HG03066 (cell line): Measurements from ENCODE around the gene EVX1.

Source experiments
- ATAC-seq: cut with Tn5 transposase; IDR thresholded peaks from one replicate; pipeline ENCODE4 v1.9.1; 2021; ENCODE audit warnings: low read depth; ENCODE audit not compliant: unreplicated experiment

EVX1 gene

GRCh38 chr7:27204851-27205322 is 37.7 kb upstream of the EVX1 start:
- ATAC-seq, result no peak

- ATAC-seq, result no peak
Measured at GRCh38 chr7:27205325-27206280, 37.0 kb upstream of the EVX1 start.

DNA sequence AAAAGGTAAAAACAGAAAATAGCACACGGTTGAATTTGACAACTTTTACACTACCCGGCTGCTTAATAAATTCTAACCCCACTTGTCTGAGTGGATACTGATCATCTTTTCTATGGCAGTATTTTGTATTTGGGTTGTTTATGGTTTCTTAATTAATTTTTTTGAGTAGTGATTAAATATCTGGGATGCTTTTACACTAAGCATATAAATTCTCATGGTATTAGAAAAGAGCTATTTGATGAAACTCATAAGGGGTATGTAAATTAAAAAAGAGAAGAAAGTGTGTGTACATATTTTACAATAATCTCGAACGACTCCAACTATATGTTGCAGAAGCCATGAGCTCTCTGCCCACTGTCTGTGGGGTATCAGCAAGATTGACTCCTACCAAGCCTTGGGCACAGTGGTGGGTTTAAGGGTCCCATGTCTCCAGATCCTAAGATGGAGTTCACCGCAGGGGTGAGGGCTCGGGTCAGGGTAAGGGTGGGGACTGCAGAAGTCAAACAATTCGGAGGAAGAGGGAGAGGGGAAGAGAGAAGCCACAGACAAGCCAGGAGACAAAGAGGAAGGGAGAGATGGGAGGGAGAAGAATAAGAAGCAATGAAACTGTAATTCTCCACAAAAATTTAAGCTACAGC is 35.1 kb upstream of the EVX1 start:
- ATAC-seq, result no peak

- no peak for ATAC-seq
Measured at GRCh38 chr7:27208998-27209397, 33.6 kb upstream of the EVX1 start.

GRCh38 chr7:27209933-27210440 is 32.6 kb upstream of the EVX1 start:
- no peak for ATAC-seq

DNA sequence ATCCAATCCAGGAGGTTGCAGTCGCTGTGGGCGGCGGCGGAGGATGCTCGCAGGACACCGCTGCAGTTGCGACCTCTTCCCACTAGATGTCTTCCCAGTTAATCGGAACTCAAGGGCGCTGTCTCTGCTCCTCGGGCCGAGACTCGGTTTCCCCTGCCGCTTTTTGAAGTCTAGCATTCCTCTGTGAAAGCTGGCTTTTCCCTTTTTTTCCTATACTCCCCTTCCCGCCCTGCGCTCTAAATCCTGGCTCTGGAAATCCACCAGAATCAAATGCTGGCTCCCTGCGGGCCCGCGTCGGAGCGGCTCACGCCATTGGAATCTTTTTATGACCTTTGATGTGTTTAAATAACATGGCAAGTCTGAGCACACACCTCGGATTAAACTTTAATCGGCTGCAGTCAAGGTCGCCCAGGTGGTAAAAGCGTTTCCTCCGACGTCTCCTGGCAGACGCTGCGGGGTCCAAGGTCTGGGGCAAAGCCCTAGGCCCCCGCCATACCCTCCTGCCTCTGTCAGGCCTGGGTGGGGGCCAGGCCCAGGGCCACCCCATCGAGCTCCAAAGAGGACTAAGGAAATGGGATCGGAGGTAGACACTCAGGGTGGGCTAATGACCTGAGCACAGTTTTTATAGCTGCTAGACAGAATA is 32.0 kb upstream of the EVX1 start:
- ATAC-seq, result no peak

- ATAC-seq, result no peak
Measured at GRCh38 chr7:27211084-27211446, 31.5 kb upstream of the EVX1 start.

DNA sequence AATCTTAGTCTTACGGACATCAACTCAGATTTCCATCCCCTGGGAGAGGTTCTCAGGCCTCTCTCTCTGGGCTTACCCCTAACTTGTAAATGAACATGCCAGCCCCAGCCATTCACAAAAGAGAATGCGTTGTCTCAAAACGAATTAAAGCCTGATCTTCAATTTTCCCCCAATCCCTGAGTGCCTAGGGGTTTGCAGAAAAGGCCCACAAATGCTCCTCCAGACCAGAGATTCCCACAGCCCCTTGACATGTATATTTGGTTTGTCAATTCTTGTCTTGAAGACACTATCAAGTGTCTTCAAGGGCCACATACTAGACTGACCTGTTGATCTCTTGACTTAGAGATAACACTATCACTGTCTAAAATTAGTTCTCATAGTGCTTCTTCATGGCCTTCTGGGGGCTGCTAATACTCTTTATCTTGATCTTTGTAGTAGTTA is 30.8 kb upstream of the EVX1 start:
- no peak for ATAC-seq

GRCh38 chr7:27212497-27213432 is 29.8 kb upstream of the EVX1 start:
- no peak for ATAC-seq

DNA sequence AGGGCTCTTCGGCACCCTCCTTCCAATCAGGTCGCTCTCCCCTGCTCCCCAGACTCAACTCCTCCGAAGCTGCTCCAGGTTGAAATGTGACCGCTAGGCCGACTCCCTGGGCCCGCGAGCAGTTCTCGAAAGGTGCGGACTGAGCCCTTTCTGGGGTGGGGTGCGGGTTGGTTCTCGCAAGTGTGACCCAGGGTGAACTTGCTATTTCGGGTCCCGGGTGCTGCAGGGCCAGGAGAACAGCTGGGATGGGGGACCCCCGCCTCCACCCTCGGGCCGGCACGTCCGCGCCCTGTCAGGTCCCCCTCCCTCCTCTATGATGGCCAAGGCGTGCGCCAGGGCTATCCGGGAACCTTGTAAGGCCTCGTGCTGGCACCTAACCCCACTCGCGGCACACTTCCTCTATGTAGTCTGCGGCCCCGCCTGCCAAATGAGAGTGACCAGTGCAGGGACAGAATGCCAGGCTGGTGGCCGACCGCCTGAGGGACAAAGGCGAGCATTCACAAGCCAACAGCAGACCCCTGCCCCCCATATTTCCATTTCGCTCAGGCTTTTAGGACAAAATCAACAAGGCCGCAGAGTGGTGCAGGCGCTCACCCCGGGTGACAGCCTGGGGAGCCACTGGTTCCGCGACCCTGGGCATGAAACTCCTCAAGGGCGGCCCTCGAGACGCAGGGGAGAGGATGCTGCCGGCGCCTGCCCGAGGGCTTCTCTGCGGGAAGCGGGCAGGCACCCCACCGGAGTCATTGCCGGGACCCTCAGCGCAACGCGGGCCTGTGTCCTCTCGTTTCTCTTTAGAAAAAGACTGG is 29.0 kb upstream of the EVX1 start:
- no peak for ATAC-seq

DNA sequence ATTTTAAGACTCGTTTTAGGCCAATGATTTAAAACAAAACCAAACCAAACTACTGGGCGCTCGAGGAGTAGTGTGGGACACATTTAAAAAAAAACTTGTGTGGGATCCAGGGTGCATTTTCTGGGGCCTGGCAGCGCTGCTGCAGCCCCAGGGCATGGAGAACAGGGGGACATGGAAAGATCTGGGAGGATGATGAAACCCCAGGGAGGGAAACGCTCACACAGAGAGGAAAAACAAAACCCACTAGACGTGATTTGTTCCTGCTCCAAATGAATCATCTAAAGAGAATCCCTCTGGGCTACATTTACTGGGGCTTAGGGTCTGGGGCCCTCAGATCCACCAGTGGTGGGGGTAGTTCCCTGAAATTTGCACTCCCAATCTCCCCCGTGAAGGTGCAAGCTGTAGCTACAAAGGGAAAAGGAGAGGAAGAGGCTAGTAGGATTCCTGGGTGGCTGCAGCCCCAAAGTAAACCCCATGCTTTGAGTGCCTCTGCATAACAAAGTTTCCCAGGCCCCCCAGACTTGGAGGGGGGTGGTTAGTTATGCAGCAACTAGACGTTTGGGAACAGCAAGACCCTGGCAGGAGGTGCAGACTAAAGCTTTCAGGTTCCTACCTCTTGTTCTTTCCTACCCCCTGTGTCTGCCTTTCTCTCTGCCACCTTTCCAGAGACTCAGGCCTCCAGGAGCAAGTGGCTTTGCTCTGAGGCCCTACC is 28.2 kb upstream of the EVX1 start:
- no peak for ATAC-seq

DNA sequence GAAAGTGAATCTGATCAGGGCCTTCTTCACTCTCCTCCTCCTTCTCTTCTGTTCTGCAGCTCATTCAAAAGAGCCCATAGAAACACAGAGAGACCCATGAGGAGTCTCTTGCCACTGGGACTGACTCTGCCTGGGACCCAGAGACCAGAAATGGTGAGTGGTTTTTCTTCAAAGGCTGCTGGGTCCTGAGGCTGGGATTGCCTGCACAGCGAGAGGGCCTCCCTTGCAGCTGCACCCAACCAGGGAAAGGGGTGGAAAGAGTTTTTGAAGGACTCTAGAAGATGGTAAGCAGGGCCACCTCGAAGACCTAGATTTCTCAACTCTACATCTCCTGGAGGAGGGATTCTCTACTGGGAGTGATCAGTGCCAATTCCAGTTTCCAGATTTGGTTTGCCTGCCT is 27.2 kb upstream of the EVX1 start:
- no peak for ATAC-seq

DNA sequence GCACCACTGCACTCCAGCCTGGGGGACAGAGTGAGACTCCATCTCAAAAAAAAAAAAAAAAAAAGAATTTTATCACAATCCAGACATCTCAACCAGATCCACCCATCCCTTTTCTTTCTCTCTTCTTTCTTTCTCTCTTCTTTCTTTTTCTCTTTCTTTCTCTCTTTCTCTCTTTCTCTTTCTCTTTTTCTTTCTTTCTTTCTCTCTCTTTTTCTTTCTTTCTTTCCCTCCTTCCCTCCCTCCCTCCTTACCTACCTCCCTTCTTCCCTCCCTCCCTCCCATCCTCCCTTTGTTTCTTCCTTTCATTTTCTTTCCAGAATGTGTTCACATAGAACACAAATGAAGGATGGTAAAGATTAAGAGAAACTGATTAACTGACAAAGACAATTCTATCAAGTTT is 24.7 kb upstream of the EVX1 start:
- no peak for ATAC-seq

- no peak for ATAC-seq
Measured at GRCh38 chr7:27219821-27220220, 22.8 kb upstream of the EVX1 start.

- no peak for ATAC-seq
Measured at GRCh38 chr7:27220440-27220955, 22.1 kb upstream of the EVX1 start.

GRCh38 chr7:27221201-27221797 is 21.3 kb upstream of the EVX1 start:
- no peak for ATAC-seq

DNA sequence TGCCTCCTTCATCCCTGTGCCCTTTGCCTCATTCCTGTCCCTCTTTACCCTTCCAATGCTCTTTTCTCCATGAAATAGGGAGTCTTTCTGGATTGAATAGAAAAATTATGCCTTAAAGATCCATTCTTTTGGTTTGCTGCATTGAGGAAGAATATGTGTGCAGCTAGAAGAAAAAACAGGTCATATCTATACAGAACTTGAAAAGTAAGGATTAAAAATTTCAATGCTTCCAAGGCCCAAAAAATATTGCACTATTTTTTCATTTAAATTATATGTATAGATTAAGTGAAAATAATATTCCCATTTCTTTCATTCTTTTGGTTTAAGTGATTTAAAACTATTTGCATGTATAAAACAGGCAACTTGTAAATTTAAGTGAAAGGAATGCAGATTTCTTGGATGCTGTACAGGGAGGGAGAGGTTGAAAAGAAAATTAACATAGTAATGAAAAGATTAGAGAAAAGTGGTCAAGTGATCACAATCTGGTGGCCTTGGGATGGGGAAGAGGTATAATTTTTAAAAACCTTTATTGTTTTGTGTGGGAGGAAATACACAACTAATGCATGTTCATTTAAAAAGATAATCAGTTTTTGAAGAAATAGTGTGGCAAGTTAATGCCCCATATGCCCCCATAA is 18.5 kb upstream of the EVX1 start:
- ATAC-seq, result no peak
